HG02943 (cell line): ENCODE measurements around the gene CNOT11.
"Not testable (repeated sequence)": the region's sequence is repeated elsewhere in the genome, so short reads cannot be mapped to it uniquely, and the experiment has no call there.

Experiments
- ATAC-seq: cut with Tn5 transposase; IDR thresholded peaks from one replicate; pipeline ENCODE4 v1.9.1; 2021; ENCODE audit warnings: mild to moderate bottlenecking, low read depth, moderate library complexity; ENCODE audit not compliant: unreplicated experiment

CNOT11 gene

GRCh38 chr2:101252408-101253012 lies at the start of gene CNOT11:
CNOT11 (plus strand) TSS chr2:101252886; CDS start chr2:101252965, 79 bp downstream.
- peak; percentile 84 for ATAC-seq

- no peak for ATAC-seq
These were observed 48.1 kb upstream of the CNOT11 start for GRCh38 chr2:101204400-101205115.

- no peak for ATAC-seq
These were observed 46.9 kb upstream of the CNOT11 start for GRCh38 chr2:101205521-101206479.

- ATAC-seq = no peak
These were observed 43.9 kb upstream of the CNOT11 start for GRCh38 chr2:101208830-101209229.

GRCh38 chr2:101219246-101219645 lies 33.4 kb upstream of the CNOT11 start:
- no peak for ATAC-seq

- ATAC-seq = not testable (repeated sequence)
These were observed 32.6 kb upstream of the CNOT11 start for GRCh38 chr2:101220091-101220490.

GRCh38 chr2:101223814-101224231 lies 28.9 kb upstream of the CNOT11 start:
- ATAC-seq = peak; percentile 98

GRCh38 chr2:101230541-101231001 lies 22.1 kb upstream of the CNOT11 start:
- ATAC-seq = no peak

GRCh38 chr2:101231240-101231639 lies 21.4 kb upstream of the CNOT11 start:
- ATAC-seq = no peak

- no peak for ATAC-seq
These were observed 20.6 kb upstream of the CNOT11 start for GRCh38 chr2:101231937-101232730.

GRCh38 chr2:101232770-101233169 lies 19.9 kb upstream of the CNOT11 start:
- ATAC-seq = no peak

GRCh38 chr2:101234169-101234938 lies 18.3 kb upstream of the CNOT11 start:
- ATAC-seq = no peak

- not testable (repeated sequence) for ATAC-seq
These were observed 16.7 kb upstream of the CNOT11 start for GRCh38 chr2:101235956-101236355.

GRCh38 chr2:101237944-101238343 lies 14.7 kb upstream of the CNOT11 start:
- ATAC-seq = not testable (repeated sequence)

GRCh38 chr2:101238930-101239759 lies 13.5 kb upstream of the CNOT11 start:
- ATAC-seq = no peak

- ATAC-seq = not testable (repeated sequence)
These were observed 12.9 kb upstream of the CNOT11 start for GRCh38 chr2:101239760-101240118.

GRCh38 chr2:101240694-101241093 lies 12.0 kb upstream of the CNOT11 start:
- not testable (repeated sequence) for ATAC-seq

- ATAC-seq = no peak
These were observed 11.5 kb upstream of the CNOT11 start for GRCh38 chr2:101241158-101241557.
